Activated B cell treated with CpG ODN at 0.5 μM for 24 hours (primary cell): ENCODE results near the gene IPMK. TPM values are rescaled to one million over a fixed set of nuclear protein-coding genes. Genes with fewer than 3 reads are reported as not detected.

Experiments
- ATAC-seq: fragments of 200-7000 bp; cut with Tn5 transposase; one replicate; pipeline ENCODE4 v1.10.0; 2021; ENCODE audit warnings: low read depth, mild to moderate bottlenecking, moderate library complexity
- CTCF ChIA-PET: fragments of 350-600 bp; sonication (Branson Sonifier 250); formaldehyde crosslinking; loops from one replicate; lab custom pipeline; 2021; ENCODE audit warnings: antibody characterized with exemption; lab: Charles Lee
- POLR2A ChIA-PET: fragments of 350-600 bp; sonication (Branson Sonifier 250); formaldehyde crosslinking; loops from one replicate; lab custom pipeline; 2021; ENCODE audit warnings: antibody characterized with exemption; lab: Charles Lee
- DNase-seq: peaks from one replicate; pipeline ENCODE4 v3.0.0; 2022
- H3K27ac Mint-ChIP-seq: one replicate; pipeline ENCODE4 v1.8.0; 2020; ENCODE audit warnings: mixed read lengths
- H3K27me3 Mint-ChIP-seq: one replicate; pipeline ENCODE4 v1.8.0; 2021; ENCODE audit warnings: mixed read lengths
- H3K36me3 Mint-ChIP-seq: one replicate; pipeline ENCODE4 v1.8.0; 2021; ENCODE audit warnings: low read depth, mixed read lengths
- H3K4me1 Mint-ChIP-seq: one replicate; pipeline ENCODE4 v1.8.0; 2021; ENCODE audit warnings: mixed read lengths
- H3K4me3 Mint-ChIP-seq: one replicate; pipeline ENCODE4 v1.8.0; 2020; ENCODE audit warnings: mild to moderate bottlenecking, mixed read lengths
- H3K9me3 Mint-ChIP-seq: one replicate; pipeline ENCODE4 v1.8.0; 2020; ENCODE audit warnings: mixed read lengths
- intact Hi-C: fragments of 100-400 bp; cut with micrococcal nuclease; formaldehyde crosslinking; loops from one replicate; pipeline ENCODE4 v1.15.1; 2024
- total RNA-seq: library from RNA; stranded (reverse); gene quantifications from 2 replicates; pipeline ENCODE4 v1.2.3, GENCODE V29; 2022
- TF ChIP-seq, protein P1 (sequence below): fragments of 200-600 bp; IDR thresholded peaks from one replicate; pipeline ENCODE4 v1.8.0; 2022; ENCODE audit warnings: antibody characterized with exemption, mild to moderate bottlenecking

The IPMK gene
- total RNA-seq, 1 donor from 2014 or later: 7.6 TPM

DNA sequence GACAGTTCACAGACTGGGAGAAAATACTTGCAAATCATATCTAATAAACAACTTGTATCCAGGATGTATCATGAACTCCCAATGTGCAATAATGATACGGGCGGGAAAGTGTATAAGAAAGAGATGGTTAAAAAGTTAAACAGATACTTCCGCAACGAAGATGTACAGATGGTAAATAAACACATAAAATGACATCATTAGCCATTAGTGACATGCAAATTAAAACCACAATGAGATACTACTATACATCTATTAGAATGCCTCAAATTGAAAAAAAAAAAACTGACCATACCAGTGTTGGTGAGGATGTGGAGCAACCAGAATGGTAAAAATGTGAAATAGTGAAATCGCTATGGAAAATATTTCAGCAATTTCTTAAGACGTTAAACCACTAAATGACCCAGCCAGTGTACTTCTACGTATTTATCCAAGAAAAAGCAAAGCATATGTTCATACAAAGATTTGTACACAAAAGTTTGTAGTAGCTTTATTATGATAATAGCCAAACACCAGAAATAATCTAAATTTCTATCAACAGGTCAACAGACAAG, 83.5 kb downstream of the IPMK start:
- POLR2A ChIA-PET: no interaction called here
- no peak overlapping the region for H3K4me3 Mint-ChIP-seq

DNA sequence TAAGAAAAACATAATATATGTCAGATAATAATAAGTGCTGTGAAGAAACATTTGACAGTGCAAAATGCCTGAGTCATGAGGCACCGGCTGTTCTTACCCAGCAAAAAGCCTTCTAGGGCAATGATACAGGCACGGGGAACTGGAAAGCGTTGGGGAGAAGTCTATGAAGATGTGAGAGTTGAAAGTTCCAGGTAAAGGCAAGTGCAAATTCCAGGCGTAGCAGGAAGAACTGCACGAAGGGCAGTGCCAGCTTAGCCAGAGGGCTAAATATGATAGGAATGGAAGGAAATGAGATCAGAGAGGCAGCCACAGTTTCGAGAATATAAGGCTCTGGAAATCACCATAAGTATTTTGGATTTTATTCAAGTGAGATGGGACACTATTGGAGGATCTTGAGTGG, 87.0 kb downstream of the IPMK start:
- no peaks in the 10 kb centered on the region for H3K36me3 Mint-ChIP-seq
- intact Hi-C loops: no loop called here
- TF ChIP-seq, protein P1, sequence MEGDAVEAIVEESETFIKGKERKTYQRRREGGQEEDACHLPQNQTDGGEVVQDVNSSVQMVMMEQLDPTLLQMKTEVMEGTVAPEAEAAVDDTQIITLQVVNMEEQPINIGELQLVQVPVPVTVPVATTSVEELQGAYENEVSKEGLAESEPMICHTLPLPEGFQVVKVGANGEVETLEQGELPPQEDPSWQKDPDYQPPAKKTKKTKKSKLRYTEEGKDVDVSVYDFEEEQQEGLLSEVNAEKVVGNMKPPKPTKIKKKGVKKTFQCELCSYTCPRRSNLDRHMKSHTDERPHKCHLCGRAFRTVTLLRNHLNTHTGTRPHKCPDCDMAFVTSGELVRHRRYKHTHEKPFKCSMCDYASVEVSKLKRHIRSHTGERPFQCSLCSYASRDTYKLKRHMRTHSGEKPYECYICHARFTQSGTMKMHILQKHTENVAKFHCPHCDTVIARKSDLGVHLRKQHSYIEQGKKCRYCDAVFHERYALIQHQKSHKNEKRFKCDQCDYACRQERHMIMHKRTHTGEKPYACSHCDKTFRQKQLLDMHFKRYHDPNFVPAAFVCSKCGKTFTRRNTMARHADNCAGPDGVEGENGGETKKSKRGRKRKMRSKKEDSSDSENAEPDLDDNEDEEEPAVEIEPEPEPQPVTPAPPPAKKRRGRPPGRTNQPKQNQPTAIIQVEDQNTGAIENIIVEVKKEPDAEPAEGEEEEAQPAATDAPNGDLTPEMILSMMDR: no peak
- no peaks in the 10 kb centered on the region for H3K27me3 Mint-ChIP-seq
- no peaks in the 10 kb centered on the region for H3K9me3 Mint-ChIP-seq
- DNase-seq: no peak
- ChIA-PET CTCF (interaction anchor here (0.8 to 5.8 kb wide), 4 partner anchors 110 to 115 kb away, joined by 3 to 170 read pairs (median 4); no protein-coding TSS in a partner anchor), POLR2A (no interaction called here)
- no peak overlapping the region for H3K27ac Mint-ChIP-seq
- H3K4me3 Mint-ChIP-seq: no peak overlapping the region
- no peaks in the 10 kb centered on the region for H3K4me1 Mint-ChIP-seq
- no peak for ATAC-seq

More for the DNA sequence above, 83.5 kb downstream of the IPMK start:
- Mint-ChIP-seq H3K36me3 (no peaks in the 10 kb centered on the region), H3K27me3 (no peaks in the 10 kb centered on the region), H3K27ac (no peak overlapping the region), H3K9me3 (no peaks in the 10 kb centered on the region), H3K4me1 (no peaks in the 10 kb centered on the region)
- TF ChIP-seq, protein P1: no peak
- CTCF ChIA-PET: interaction anchor here (1.9 kb wide), 1 partner anchor 107 kb away, joined by 9 read pairs; no protein-coding TSS in a partner anchor
- DNase-seq (no peak), ATAC-seq (no peak)
- intact Hi-C loops: no loop called here

DNA sequence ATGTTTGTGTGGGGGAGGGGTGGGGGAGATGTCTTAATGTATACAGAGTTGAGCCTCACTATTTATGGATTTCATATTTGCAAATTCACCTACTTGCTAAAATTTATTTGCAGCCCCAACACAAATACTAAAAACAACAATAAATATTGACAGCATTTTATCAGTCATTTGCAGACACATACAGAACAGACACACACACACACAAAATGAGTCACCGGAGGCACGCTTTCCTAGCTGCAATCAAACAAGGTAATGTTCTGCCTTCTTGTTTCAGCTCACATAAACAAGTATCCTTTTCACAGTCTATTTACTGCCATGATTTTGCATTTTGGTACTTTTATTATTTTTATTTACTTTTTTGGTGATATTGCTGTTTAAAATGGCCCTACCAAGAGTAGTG, 88.5 kb downstream of the IPMK start:
- ChIA-PET CTCF (interaction anchor here (1.0 to 5.8 kb wide), 5 partner anchors 23 to 117 kb away, joined by 3 to 170 read pairs (median 5); partner anchors contain the start of gene CISD1), POLR2A (no interaction called here)
- H3K27ac Mint-ChIP-seq: no peak overlapping the region
- peaks cover 2% of the 10 kb centered on the region for H3K27me3 Mint-ChIP-seq
- H3K4me1 Mint-ChIP-seq: no peaks in the 10 kb centered on the region
- no peaks in the 10 kb centered on the region for H3K36me3 Mint-ChIP-seq
- TF ChIP-seq, protein P1: no peak
- intact Hi-C loops: no loop called here
- ATAC-seq: no peak
- no peak overlapping the region for H3K4me3 Mint-ChIP-seq
- H3K9me3 Mint-ChIP-seq: no peaks in the 10 kb centered on the region
- no peak for DNase-seq

DNA sequence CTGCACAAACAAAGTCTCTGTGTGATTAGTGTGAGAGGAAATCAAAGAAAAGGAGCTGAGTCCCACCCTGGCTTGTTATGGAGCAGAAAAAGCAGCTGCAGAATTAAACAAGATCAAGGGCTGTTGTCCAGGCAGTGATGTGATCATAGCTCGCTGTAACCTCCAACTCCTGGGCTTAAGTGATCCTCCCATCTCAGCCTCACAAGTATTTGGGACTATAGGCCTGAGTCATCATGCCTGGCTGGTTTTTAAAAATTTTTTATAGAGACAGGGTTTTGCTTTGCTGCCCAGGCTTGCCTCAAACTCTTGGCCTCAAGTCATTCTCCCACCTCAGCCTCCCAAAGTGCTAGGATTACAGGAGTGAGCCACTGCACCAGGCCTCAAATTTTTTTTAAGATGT, 88.9 kb downstream of the IPMK start:
- no peak for ATAC-seq
- no peak overlapping the region for H3K27ac Mint-ChIP-seq

DNA sequence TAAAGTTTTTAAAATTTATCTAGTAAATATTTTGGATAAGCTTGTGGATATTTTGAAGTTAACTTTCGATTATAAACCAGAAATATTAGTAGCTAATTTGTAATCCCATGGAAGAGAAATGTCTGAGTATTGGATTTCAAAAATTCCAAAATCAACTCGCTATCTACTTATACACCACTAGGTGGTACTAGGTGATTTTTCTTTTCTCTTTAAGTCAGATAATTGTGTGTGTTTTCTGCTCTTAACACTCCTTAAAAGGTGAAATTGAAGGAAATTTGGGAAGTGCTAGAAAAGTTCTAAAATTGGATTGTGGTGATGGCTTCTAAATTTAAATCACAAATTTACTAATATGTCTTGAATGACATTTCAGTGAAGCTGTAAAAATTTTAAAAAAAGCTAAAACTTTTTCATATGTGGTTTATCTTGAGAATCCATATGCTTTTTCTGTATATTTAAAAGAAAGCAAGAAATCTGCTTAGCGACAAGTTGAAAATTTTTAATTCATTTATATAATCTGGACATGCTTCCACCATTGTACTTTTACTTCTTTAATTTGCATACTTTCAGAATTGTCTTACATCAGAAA, 90.2 kb downstream of the IPMK start:
- TF ChIP-seq, protein P1: no peak
- no peaks in the 10 kb centered on the region for H3K4me1 Mint-ChIP-seq
- POLR2A ChIA-PET: no interaction called here
- no peaks in the 10 kb centered on the region for H3K9me3 Mint-ChIP-seq
- intact Hi-C loops: loop anchor here (1.0 to 2.0 kb wide), 2 partner anchors 114 to 207 kb away; partner anchors contain the start of gene TFAM
- H3K4me3 Mint-ChIP-seq: no peak overlapping the region
- H3K27me3 Mint-ChIP-seq: peaks cover 2% of the 10 kb centered on the region
- DNase-seq (no peak), ATAC-seq (no peak)
- no peaks in the 10 kb centered on the region for H3K36me3 Mint-ChIP-seq
- no peak overlapping the region for H3K27ac Mint-ChIP-seq
- CTCF ChIA-PET: interaction anchor here (0.9 to 5.8 kb wide), 8 partner anchors 11 to 208 kb away, joined by 4 to 170 read pairs (median 6); partner anchors contain the start of genes CISD1 and TFAM

More for the DNA sequence above, 88.9 kb downstream of the IPMK start:
- TF ChIP-seq, protein P1: no peak
- ChIA-PET CTCF (interaction anchor here (1.0 to 5.8 kb wide), 8 partner anchors 23 to 121 kb away, joined by 3 to 170 read pairs (median 6); partner anchors contain the start of gene CISD1), POLR2A (no interaction called here)
- intact Hi-C loops: no loop called here
- Mint-ChIP-seq H3K36me3 (no peaks in the 10 kb centered on the region), H3K27me3 (peaks cover 2% of the 10 kb centered on the region), H3K9me3 (no peaks in the 10 kb centered on the region), H3K4me3 (no peak overlapping the region), H3K4me1 (no peaks in the 10 kb centered on the region)
- no peak for DNase-seq
